DND-41 (cell line): ENCODE measurements around the gene PSEN2.

Experiments
- EZH2 ChIP-seq: IDR thresholded peaks from 3 replicates; pipeline ENCODE4 v1.6.1; 2012; ENCODE audit warnings: borderline replicate concordance, low read depth, mild to moderate bottlenecking, moderate library complexity, low read length, inconsistent platforms; ENCODE audit not compliant: severe bottlenecking
- TF ChIP-seq, protein P1 (sequence below): IDR thresholded peaks from 2 replicates; pipeline ENCODE4 v1.5.1; 2012; ENCODE audit warnings: borderline replicate concordance, low read length, moderate library complexity, mild to moderate bottlenecking; ENCODE audit not compliant: poor library complexity, severe bottlenecking; ENCODE audit errors: extremely low read depth

DNA sequence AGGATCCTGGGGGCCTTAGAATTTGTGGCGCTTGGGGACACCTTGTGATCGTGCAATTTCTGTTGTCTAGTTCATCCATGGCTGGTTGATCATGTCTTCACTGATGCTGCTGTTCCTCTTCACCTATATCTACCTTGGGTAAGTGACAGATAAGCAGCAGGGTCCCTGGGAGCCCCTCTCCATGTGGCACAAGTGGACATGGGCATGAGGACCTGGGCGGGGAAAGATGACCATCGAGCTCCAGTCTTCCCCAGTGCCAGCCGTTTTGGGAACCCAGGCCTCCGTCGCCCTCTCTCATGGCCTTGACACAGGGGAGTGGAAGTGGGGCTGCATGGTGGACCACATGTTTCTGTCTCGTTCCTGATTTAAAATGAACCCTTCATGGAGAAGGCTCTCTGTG is 17.6 kb downstream of the PSEN2 start:
- TF ChIP-seq, protein P1, sequence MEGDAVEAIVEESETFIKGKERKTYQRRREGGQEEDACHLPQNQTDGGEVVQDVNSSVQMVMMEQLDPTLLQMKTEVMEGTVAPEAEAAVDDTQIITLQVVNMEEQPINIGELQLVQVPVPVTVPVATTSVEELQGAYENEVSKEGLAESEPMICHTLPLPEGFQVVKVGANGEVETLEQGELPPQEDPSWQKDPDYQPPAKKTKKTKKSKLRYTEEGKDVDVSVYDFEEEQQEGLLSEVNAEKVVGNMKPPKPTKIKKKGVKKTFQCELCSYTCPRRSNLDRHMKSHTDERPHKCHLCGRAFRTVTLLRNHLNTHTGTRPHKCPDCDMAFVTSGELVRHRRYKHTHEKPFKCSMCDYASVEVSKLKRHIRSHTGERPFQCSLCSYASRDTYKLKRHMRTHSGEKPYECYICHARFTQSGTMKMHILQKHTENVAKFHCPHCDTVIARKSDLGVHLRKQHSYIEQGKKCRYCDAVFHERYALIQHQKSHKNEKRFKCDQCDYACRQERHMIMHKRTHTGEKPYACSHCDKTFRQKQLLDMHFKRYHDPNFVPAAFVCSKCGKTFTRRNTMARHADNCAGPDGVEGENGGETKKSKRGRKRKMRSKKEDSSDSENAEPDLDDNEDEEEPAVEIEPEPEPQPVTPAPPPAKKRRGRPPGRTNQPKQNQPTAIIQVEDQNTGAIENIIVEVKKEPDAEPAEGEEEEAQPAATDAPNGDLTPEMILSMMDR: no peak
- TF ChIP-seq EZH2: no peak
